Subcutaneous adipose tissue (tissue), 4 donors: ENCODE data around the gene PNLIPRP1. TPM values are rescaled to one million over a fixed set of nuclear protein-coding genes. Genes with fewer than 3 reads are reported as not detected.

Experiments
- CTCF ChIP-seq: fragments of 450-650 bp; IDR thresholded peaks from one replicate; pipeline ENCODE4 v1.5.1; 2016; ENCODE audit warnings: low read depth, mild to moderate bottlenecking, control low read depth, antibody characterized with exemption, moderate library complexity
- total RNA-seq, 4 donors: library from RNA; depleted of rRNA; stranded (reverse); fragments of >200 nt; gene quantifications; one replicate each; pipeline ENCODE4 v1.1.0, GENCODE V29; 2016

PNLIPRP1 gene
- not detected for total RNA-seq

GRCh38 chr10:116590590-116591444, at the start of gene PNLIPRP1:
PNLIPRP1 (plus strand) TSS chr10:116590959; CDS start chr10:116591130, 171 bp downstream.
- TF ChIP-seq CTCF = no peak

- no peak for TF ChIP-seq CTCF
Measured at GRCh38 chr10:116542007-116542677, 48.6 kb upstream of the PNLIPRP1 start.

GRCh38 chr10:116545122-116545521, 45.6 kb upstream of the PNLIPRP1 start:
- TF ChIP-seq CTCF = no peak

- TF ChIP-seq CTCF = no peak
Measured at GRCh38 chr10:116545756-116546155, 45.0 kb upstream of the PNLIPRP1 start, which contains the start of gene PNLIP. PNLIP (plus strand) TSS chr10:116545931; CDS start chr10:116546093, 162 bp downstream.

GRCh38 chr10:116548301-116548700, 42.5 kb upstream of the PNLIPRP1 start:
- no peak for TF ChIP-seq CTCF

- no peak for TF ChIP-seq CTCF
Measured at GRCh38 chr10:116553378-116553980, 37.3 kb upstream of the PNLIPRP1 start.

- TF ChIP-seq CTCF = no peak
Measured at GRCh38 chr10:116554628-116555027, 36.1 kb upstream of the PNLIPRP1 start.
